H54 (cell line): ENCODE results near the gene APLN.

Experiments used
- DNase-seq: peaks from one replicate; pipeline ENCODE4 v3.0.0; 2011; ENCODE audit warnings: low spot score, mixed read lengths; ENCODE audit not compliant: insufficient read length
- FAIRE-seq: peaks from 3 replicates; lab custom pipeline; 2011; peaks lifted over from hg19 to GRCh38; lab: Jason Lieb, UNC
- POLR2A ChIP-seq: IDR thresholded peaks from 2 replicates; pipeline ENCODE4 v1.6.1; 2011; ENCODE audit warnings: low read depth, mild to moderate bottlenecking, low read length

Gene APLN, protein sequence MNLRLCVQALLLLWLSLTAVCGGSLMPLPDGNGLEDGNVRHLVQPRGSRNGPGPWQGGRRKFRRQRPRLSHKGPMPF

DNA sequence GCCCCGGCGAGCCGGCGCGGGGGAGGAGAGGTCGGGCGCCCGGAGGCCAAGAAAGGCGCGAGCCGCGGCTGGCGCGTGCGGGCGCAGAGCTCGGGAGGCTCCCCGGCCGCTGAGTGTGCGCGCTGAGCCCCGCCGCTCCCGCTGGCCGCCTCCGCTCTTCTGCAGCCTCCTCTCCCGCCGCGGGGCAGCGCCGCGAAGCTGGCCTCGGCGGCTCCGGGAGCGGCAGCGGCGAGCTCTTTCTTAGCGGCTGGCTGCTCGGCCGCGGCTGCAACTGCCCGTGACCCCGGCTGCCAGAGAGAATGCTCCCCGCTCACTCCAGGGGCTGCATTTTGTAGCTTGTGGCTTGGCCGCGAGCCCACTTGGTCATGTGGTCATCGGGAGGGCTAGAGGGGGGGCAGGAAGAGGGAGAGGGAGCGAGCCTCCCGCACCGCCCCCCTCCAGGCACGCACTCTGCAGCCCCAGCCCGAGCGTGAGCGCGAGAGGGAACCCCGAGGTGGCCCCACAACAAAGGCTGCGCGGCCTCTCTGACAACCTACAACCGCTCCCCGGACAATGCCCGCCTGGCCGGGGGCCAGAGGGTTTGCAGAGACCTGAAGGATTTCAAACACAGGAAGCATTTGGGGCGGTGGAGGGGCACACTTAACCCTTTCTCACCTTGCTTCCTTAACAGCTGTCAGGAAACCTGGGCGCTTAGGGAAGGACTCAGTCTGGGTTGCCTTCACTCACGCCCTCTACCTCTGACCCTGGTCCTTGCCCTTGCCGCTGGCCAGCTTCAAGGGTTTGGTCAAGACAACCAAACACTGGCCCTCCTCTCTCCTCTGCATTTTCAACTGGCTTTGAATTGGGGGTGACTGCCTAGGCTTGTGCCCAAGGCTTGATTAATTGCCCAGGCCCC is at the start of gene APLN:
TSS of gene APLN (minus strand) at position 305 of the 895 bp plus-strand sequence. CDS start 326 bp downstream, outside the sequence.
- FAIRE-seq (no peak), DNase-seq (no peak)
- TF ChIP-seq POLR2A, result no peak

DNA sequence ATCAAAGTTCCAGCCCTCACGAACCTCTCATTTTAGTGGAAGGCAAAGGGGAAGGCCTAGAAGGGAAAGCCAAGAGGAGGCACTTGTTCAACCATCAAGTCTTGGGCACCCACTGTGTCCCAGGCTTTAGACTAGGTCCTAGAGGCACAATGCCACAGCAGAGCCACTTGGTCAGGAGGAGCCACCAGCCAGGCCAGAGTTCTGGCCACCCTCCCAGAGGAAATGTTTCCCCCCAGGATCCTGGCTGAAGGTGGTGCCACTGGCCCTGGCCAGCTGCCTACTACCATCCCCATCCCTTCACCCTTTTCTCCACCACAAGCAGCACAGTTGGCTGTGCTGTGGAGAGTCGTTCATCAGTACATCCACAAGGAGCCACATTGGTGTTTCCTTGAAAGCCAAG is 49.7 kb upstream of the APLN start:
- FAIRE-seq (no peak), DNase-seq (no peak)
- TF ChIP-seq POLR2A, result no peak

DNA sequence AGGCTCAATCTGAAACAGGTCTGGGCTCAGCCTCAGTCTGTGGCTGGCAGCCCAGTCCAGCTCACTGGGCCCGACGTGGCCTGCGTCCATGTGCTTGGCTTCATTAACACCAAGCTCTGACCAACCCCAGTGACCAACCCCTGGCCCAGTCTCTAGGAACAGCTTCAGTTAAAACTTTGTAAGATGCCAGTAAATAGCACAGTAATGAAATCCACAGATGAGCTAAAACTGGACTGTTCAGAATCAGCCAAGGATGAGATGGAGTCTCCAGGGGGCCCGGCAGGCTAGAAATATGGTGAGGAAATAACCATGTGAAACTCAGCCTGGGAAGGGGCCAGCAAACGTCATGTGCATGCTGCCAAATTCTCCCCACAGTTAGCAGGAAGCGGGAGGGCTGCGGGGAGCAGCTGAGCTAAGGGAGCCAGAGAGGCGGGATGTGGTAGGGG is 46.9 kb upstream of the APLN start:
- FAIRE-seq, result no peak
- no peak for DNase-seq
- no peak for TF ChIP-seq POLR2A

DNA sequence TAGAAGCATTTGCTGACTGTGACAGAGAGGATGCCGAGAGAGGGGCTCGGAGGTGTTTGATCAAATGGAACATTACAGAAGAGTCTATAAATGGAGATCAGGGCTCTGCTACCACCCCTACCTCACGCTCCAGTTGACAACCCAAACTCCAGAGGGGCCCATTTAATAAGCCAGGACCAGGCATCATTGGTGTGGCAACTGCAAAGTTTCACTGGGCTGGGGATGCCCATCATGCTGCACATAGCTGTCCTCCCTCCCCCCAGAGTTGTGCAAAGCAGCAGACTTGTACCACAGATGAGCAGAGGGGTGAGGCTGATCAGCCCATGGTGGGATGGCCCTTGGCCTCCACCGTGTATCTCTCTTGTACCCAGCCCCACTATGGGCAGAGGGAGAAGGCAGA is 45.8 kb upstream of the APLN start:
- DNase-seq, result no peak
- no peak for FAIRE-seq
- TF ChIP-seq POLR2A, result no peak

DNA sequence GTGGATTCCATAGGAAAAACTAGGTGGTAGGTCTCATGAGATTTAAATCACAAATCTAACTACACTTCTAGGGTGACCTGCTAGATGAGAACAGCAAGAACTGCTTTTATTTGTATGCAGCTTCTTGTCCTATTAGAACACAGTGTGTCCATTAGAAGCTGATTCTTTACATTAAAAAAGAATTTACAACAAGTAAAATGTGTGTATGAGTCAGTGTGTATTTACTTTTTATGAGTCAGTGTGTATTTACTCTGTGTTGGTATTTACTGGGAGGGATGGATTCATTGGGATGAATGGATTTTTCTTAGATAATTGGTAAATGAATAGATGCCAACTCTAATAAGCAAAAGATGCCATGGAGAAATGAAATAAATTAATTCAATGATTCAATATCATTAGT is 43.4 kb upstream of the APLN start:
- FAIRE-seq (no peak), DNase-seq (no peak)
- TF ChIP-seq POLR2A, result no peak

DNA sequence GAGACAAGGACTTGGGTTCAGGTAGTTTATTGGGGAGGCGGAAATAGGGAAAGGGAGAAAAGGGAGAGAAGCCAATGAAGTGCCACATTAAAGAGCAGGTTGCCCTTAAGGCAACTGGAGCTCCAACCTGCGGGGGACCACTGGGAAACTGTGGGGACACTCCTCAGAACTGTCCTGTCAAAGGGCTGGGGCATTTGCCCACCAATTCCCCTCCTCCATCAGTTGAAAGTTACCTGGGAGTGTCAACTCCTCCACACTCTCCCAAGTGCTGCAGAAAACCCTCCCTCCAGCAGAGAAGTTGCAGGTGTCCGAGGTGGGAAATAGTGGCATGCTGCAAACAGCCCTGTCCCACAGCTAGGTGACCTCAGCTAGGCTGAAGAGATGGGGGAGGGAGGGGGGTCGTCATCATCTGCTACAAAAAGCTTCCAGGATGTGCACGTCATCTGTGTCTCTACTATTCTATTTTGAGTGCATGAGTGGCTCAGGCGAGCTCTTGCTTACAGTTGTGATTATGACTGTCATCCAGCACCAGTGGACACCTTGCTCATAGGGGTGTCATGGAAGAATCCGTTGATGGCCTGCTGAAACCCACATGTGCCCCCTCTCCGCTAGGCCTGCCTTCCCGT is 42.6 kb upstream of the APLN start:
- DNase-seq (no peak), FAIRE-seq (no peak)
- no peak for TF ChIP-seq POLR2A

DNA sequence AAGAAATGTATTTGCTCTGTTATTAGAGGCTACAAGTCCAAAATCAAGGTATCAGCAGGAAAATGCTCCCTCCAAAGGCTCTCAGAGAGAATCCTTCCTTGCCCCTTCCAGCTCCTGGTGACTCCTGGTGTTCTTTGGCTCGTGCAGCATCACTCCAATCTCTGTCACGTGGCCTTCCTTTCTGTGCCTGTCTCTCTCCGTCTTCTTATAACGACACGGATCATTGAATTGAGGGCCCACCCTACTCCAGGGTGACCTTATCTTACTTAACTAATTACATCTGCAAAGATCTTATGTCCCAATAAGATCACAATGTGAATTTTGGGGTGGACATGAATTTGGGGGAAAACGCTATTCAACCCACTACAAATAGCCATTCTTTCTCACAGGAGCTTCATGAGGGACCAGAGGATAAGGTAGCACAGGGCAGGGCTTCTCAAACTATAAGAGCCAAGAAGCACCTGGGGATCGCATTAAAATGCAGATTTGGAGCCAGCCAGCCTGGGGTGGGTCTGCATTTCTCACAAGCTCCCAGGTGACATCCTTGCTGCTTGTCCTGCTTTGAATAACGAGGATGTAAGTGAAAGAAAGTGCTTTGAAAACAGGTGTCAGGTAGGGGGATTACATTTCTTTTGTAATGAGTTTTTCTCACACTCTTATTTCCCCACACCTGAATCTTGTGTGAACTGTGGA is 41.9 kb upstream of the APLN start:
- no peak for TF ChIP-seq POLR2A
- no peak for FAIRE-seq
- no peak for DNase-seq

DNA sequence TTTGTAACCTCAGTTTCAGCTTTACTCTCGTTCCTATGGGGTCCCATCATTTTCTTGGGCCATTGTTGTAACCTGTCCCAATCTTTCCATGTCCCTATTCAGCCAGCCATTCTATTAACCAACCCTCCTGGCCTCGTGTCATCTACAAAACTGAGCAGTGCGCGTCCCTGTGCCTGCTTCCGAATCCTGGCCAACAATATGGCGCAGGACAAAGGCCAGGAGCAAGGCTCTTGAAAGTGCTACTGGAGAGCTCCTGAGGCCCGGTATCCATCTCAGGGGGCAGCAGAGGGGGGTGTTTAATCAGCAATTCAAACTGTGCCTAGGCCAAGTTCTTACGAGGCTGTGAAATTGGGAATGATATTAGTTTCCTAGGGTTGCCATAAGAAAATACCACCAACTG is 41.2 kb upstream of the APLN start:
- TF ChIP-seq POLR2A, result no peak
- no peak for FAIRE-seq
- DNase-seq, result no peak

DNA sequence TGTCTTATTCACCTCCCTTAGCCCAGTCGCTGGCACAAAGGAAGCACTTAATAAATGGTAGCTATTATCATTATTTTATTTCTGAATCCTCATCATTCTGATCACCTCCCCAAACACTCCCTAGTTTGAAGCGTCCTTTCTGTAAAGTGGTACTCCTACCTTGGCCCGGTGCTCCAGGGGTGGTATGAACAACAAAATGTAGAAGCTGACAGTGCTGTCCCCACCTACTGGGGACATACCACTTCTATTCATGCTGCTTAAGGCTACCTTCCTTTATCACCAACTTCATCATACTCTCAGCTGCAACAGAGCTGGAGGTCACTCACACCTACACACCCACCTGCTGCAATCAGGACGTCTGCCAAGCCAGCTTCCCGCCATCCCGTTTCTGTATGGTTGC is 40.8 kb upstream of the APLN start:
- DNase-seq (no peak), FAIRE-seq (no peak)
- TF ChIP-seq POLR2A, result no peak

DNA sequence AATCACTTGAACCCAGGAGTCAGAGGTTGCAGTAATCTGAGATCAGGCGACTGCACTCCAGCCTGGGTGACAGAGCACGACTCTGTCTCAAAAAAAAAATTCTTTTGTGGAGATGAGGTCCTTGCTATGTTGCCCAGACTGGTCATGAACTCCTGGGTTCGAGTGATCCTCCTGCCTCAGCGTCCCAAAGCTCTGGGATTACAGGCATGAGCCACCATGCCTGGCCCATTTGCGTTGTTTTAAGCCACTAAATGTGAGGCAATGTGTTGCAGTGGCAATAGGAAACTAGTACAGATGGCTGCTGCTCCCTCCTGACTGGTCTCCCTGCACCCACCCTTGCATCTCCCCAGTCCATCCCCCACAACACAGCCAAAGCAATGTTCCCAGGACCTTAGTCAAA is 40.0 kb upstream of the APLN start:
- FAIRE-seq (no peak), DNase-seq (no peak)
- TF ChIP-seq POLR2A, result no peak

DNA sequence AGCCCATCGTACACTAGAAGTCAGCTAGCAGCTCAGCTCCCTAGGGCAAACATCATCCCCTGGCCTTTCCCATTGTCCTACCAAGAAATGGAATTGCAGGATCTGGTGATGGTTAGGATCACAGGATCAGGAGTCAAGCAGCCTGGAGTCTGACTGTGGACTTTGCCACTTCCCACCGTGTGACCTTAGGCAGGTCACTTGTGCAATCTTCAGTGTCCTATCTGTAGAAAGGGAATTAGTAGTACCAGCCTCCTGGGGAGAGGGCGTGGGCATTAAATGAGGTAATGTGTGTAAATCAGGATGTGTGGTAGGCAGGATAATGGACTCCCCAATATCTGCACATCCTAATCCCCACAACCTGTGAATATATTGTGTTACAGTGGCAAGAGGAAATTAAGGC is 38.6 kb upstream of the APLN start:
- TF ChIP-seq POLR2A, result no peak
- FAIRE-seq, result no peak
- no peak for DNase-seq

DNA sequence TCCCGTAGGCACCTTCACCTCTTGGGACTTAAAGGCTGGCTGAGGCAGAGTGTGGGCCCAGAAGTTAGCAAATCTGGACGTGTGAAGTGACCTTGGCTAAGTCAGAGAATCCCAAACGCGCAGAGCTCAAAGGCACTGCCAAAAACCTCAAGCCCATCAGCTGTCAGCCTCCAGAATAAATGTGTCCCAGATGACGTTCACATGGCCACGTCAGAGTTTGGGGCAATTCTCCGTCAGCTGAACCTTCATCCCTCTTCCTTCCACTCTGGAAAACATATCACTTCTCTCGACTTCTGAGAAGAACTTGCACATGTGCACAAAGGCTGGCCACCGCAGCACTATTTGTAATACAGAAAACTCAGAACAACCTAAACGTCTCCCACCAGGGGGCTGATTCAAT is 35.7 kb upstream of the APLN start:
- no peak for FAIRE-seq
- TF ChIP-seq POLR2A, result no peak
- no peak for DNase-seq

DNA sequence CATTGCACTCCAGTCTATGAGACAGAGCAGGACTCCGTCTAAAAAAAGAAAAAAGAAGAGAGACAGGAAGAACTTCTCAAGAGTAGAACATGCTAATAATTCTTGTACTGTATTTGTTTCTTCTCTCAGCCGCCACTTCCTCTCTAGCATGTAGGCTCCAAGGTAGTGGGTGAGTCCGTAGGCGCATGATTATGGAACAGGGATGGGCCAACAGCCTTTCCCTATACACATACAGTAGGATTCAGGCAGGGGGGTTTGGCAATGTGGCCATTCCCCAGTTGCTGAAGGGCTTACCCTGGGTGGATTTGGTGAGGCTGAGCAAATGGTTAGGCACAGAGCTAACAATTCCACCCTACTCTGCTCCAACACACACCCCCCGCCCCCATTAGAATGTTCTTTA is 35.0 kb upstream of the APLN start:
- DNase-seq (no peak), FAIRE-seq (no peak)
- TF ChIP-seq POLR2A, result no peak

DNA sequence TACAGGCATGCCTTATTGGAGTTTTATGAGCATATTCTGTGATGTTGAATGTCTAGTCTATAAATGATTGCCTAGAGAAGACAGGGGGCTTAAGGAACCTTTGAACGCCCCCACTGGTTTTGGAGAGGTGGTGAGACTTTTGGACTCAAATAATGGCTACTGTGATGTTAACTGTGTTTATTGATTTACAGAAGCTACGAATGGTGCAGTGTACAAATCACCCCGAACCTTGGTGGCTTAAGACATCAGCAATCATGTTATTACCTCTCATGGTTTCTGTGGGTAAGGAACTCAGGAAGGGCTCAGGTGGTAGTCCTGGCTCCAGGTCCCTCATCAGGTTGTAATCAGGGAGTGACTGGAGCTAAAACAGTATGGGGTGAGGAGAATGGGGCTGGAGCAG is 33.3 kb upstream of the APLN start:
- TF ChIP-seq POLR2A, result no peak
- FAIRE-seq (no peak), DNase-seq (no peak)

DNA sequence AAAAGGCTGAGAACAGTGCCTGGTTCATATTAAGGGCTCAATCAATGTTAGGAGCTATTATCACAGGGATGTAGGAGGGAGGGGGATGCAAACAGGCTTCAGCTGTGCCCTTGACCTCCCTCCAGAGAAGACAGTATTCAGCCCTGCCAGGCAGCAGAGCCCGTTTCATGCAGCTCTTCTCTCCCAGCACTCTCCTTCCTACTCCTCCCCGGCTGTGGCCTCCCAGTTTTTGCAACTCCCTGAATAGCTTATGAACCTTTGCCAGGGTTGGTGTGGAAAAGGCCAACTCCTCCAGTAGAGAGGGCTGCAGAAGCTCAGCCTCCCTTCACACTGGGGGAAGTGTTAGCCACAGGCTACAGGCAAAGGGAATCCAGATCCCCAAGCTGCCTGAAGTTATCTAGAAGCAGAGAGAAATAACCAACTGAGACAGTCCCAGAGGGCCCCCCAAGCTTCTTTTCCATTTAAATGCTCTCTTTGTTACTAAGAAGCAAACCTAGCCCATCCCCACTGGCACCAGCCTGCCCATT is 31.7 kb upstream of the APLN start:
- TF ChIP-seq POLR2A, result no peak
- DNase-seq (no peak), FAIRE-seq (no peak)
